Muscle layer of colon (tissue), 2 donors: Measurements from ENCODE around the gene TAS2R60.
"Not testable (repeated sequence)": the region's sequence is repeated elsewhere in the genome, so short reads cannot be mapped to it uniquely, and the experiment has no call there.

Experiments
- H3K27ac ChIP-seq: one replicate; pipeline ENCODE4 v1.7.0; 2013; ENCODE audit warnings: low read depth, mild to moderate bottlenecking, low read length, moderate library complexity
- H3K27me3 ChIP-seq, 2 donors: one replicate each; pipeline ENCODE4 v1.7.0; 2013; ENCODE audit warnings: low read length in 2 of 2, mild to moderate bottlenecking in 2 of 2; ENCODE audit not compliant: insufficient read depth in 2 of 2, control insufficient read depth in 1 of 2
- H3K36me3 ChIP-seq: one replicate; pipeline ENCODE4 v1.7.0; 2013; ENCODE audit warnings: mild to moderate bottlenecking, low read length; ENCODE audit not compliant: insufficient read depth
- H3K4me1 ChIP-seq: one replicate; pipeline ENCODE4 v1.7.0; 2013; ENCODE audit warnings: mild to moderate bottlenecking, low read length; ENCODE audit not compliant: insufficient read depth
- H3K4me3 ChIP-seq, 2 donors: one replicate each; pipeline ENCODE4 v1.7.0; 2013; ENCODE audit warnings: low read length in 2 of 2, low read depth in 1 of 2, mild to moderate bottlenecking in 1 of 2, moderate library complexity in 1 of 2
- H3K9ac ChIP-seq: one replicate; pipeline ENCODE4 v1.7.0; 2013; ENCODE audit warnings: low read length
- H3K9me3 ChIP-seq: one replicate; pipeline ENCODE4 v1.7.0; 2013; ENCODE audit warnings: mild to moderate bottlenecking, low read length
- donor health status: abdominal sarcoma.
- donor health status: Adenocarcinoma of cecum.

TAS2R60 gene

DNA sequence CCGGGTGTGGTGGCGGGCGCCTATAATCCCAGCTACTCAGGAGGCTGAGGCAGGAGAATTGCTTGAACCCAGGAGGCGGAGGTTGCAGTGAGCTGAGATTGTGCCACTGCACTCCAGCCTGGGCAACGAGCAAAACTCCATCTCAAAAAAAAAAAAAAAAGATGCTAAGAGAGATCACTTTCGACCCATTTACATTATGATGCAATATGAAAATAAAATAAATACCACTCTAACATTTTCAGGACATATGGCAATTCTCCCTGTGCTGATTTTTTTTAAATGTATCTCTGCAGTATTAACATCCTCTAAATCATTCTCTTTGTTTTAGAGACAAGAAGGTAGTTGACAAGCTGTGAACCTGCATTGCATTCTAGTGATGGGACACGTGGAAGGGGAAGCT is 28.0 kb upstream of the TAS2R60 start:
- not testable (repeated sequence) for H3K9me3 ChIP-seq, H3K4me3 ChIP-seq, H3K9ac ChIP-seq, H3K27ac ChIP-seq, H3K27me3 ChIP-seq, H3K36me3 ChIP-seq
- peaks cover 26% of the 10 kb centered on the region for H3K4me1 ChIP-seq

DNA sequence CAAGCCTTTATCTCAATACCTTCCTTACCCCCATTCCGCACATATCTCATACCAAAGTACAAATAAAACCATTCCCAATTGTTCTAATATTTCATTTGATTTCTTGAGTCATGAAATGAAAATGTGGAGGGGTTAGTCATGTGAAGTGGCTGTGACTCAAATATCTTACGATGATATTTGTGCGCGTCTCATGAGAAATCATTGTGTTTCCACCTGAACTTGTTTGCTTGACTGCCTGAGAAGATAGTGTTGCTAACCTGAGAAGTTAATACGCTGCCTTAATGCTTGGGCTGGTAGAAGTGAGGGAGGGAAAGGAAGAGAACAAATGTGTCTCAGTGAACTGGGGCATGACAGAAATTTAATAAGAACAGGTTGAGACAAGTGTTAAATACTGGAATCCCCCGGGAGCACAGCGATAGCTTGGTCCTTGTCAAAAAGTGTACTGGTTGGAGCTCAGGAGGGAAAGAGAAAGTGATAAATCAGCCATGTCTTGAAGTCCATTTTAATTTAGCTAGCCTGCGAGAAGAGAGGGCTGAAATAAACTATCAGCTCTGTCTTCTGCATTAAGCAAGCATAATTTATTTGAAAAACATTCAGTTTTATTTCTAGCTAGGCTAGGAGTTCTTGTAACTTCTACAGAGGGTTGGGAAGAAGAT is 27.4 kb upstream of the TAS2R60 start:
- Histone ChIP-seq H3K9ac (no peak overlapping the region), H3K9me3 (no peaks in the 10 kb centered on the region), H3K4me3 (no peak overlapping the region), H3K27me3 (no peaks in the 10 kb centered on the region), H3K4me1 (peaks cover 21% of the 10 kb centered on the region), H3K27ac (no peak overlapping the region), H3K36me3 (no peaks in the 10 kb centered on the region)

DNA sequence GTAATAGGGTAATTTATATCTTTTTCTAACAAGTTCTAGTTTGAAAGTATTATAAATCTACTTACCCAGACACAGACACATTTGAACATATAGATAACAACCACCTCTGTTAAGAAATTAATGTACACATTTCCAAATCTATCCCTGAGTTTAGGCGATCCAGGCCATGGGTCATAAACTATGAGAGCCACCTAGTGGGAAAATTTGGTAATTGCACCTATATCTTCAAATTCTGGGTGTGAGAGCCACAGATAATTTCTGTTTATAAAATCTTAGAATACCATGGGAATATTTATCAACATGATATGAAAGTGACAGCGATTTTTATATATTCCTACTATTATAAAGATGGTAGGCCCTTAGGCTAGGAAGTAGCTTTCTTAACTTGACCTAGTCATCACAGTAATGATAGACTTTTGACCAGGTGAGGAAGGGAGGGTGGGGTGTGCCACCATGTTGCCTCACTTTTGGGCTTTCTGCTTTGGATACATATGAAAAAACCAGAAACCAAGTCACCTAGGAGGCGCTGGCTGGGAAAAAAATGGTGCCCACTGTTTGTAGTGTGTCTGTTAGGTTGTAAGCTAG is 26.6 kb upstream of the TAS2R60 start:
- Histone ChIP-seq H3K27ac (no peak overlapping the region), H3K9ac (no peak overlapping the region), H3K9me3 (no peaks in the 10 kb centered on the region), H3K4me3 (no peak overlapping the region), H3K4me1 (peaks cover 14% of the 10 kb centered on the region), H3K36me3 (no peaks in the 10 kb centered on the region), H3K27me3 (no peaks in the 10 kb centered on the region)

DNA sequence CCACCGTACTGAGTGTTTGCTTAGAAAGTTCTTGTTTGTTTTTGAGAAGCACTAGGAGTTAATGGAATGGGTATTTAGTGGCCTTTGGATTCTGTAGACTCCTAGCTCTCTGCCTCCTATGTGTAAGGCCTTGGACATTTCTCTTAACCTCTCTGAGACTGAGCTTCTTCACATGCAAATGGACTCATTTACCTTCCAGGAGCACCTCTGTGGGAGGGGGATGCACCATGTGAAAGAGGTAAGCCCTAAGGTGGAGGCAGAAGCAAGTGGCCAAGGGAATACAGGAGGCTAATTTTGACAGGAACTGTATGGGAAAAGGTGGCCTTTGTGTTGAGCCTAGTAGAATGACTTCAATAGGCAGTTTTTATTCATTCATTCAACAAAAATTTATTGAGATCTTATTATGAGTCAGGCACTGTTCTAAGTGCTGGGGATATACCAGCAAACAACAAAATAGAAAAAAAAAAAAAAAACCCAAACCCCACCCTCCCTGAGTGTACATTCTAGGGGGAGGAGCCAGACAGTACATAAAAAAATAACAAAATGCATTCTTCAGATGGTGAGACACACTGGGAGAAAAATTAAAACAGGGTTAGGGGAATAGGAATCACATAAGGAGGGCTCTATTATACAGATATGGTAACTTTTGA is 25.4 kb upstream of the TAS2R60 start:
- Histone ChIP-seq H3K4me3 (no peak overlapping the region), H3K4me1 (peaks cover 8% of the 10 kb centered on the region), H3K9me3 (no peaks in the 10 kb centered on the region), H3K27me3 (no peaks in the 10 kb centered on the region), H3K27ac (no peak overlapping the region), H3K9ac (no peak overlapping the region), H3K36me3 (no peaks in the 10 kb centered on the region)

DNA sequence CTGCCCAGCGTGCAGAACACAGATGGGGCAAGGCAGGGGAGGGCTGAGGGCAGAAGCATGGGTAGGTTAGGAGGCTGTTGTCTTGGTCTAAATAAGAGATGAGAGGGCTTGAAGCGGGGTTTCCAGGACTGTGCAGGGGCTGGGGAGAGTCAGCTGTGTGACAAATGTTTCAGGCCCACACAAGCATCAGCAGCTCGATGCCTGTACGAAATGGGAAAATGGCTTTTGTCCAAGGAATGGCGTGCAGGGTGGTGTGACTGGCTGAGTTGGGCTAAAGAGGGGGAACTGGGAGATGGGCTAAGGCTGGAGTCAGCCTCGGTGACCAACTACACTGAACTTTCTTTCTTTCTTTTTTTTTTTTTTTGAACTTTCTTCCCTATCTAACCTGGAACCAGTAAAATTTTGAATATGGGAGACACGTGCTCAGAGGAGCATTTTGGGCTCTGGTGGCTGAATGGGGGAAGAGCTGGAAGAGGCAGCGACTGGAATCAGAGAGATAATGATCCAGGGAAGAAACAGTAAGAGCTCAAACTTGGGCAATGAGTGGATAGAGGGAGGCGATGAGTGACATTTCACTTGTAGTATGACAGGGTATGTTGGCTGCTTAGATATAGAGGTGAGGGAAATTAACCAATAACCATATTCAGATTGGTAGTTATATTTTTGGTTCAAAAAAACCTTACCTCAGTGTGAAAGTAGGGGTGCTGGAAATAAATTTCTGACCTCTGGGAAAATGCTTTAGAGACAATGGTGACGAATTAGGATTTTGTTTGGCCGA is 24.4 kb upstream of the TAS2R60 start:
- no peaks in the 10 kb centered on the region for H3K9me3 ChIP-seq
- H3K27me3 ChIP-seq, result no peaks in the 10 kb centered on the region
- H3K4me3 ChIP-seq, result no peak overlapping the region
- no peak overlapping the region for H3K27ac ChIP-seq
- H3K9ac ChIP-seq, result no peak overlapping the region
- peaks cover 8% of the 10 kb centered on the region for H3K4me1 ChIP-seq
- no peaks in the 10 kb centered on the region for H3K36me3 ChIP-seq

DNA sequence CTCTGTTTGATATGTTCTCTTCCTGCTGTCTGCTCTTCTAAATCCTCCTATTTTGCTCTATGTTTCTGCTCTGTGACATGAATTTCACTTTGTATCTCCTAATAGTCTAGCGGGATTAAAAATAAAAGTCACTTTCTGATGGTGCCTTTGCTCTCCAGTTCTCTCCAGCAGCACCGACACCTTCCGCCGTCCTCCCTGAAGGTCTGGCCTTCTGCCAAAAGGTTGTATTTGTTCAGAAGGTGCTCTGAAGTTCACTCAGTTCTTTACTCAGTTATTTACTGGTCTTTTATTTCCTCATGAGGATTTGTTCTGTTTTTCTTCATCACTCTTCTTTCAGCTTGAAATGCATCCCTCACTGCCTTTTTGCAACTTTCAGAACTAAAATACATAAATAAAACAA is 23.4 kb upstream of the TAS2R60 start:
- H3K4me1 ChIP-seq, result peaks cover 8% of the 10 kb centered on the region
- no peak overlapping the region for H3K4me3 ChIP-seq
- H3K27ac ChIP-seq, result no peak overlapping the region
- no peaks in the 10 kb centered on the region for H3K36me3 ChIP-seq
- H3K9ac ChIP-seq, result no peak overlapping the region
- no peaks in the 10 kb centered on the region for H3K9me3 ChIP-seq
- no peaks in the 10 kb centered on the region for H3K27me3 ChIP-seq

DNA sequence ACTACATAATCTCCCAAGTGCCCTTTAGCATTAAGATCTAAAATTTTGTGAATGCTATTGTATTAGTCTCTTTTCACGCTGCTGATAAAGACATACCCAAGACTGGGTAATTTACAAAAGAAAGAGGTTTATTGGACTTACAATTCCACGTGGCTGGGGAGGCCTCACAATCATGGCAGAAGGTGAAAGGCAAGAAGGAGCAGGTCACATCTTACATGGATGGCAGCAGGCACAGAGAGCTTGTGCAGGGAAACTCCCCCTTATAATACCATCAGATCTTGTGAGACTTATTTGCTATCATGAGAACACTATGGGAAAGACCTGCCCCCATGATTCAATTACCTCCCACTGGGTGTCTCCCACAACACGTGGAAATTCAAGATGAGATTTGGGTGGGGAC is 22.6 kb upstream of the TAS2R60 start:
- H3K27ac ChIP-seq, H3K4me1 ChIP-seq, H3K4me3 ChIP-seq, H3K27me3 ChIP-seq, H3K9me3 ChIP-seq, H3K36me3 ChIP-seq, H3K9ac ChIP-seq: not testable (repeated sequence)

DNA sequence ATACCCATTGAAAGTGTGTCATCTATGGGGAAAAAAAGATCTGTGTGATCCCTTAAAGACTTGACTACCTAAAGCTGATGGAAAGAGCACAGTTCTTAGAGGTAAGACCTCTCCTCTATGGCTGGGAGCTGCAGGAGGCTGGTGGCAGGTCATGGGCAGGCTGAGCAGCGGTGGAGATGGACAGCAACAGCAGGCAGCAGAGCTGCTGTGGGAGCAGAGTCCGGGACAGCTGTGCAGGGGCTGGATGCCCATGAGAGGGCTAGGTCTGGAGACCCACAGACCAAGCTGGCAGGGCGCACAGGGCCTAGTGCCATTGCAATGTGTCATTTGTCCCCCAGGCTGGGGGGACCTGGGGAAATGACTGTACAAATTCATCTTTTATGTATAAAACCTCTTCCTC is 21.2 kb upstream of the TAS2R60 start:
- Histone ChIP-seq H3K9ac (no peak overlapping the region), H3K27ac (no peak overlapping the region), H3K27me3 (no peaks in the 10 kb centered on the region), H3K36me3 (no peaks in the 10 kb centered on the region), H3K4me1 (no peaks in the 10 kb centered on the region), H3K9me3 (no peaks in the 10 kb centered on the region), H3K4me3 (no peak overlapping the region)

DNA sequence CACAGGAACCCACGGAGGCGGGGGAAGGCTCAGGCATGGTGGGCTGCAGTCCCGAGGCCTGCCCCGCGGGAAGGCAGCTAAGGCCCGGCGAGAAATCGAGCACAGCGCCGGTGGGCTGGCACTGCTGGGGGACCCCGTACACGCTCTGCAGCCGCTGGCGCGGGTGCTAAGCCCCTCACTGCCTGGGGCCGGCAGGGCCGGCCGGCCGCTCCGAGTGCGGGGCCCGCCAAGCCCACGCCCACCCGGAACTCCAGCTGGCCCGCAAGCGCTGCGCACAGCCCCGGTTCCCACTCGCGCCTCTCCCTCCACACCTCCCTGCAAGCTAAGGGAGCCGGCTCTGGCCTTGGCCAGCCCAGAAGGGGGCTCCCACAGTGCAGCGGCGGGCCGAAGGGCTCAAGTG is 18.8 kb upstream of the TAS2R60 start:
- not testable (repeated sequence) for H3K27me3 ChIP-seq, H3K36me3 ChIP-seq, H3K27ac ChIP-seq, H3K4me3 ChIP-seq, H3K9me3 ChIP-seq, H3K9ac ChIP-seq, H3K4me1 ChIP-seq

DNA sequence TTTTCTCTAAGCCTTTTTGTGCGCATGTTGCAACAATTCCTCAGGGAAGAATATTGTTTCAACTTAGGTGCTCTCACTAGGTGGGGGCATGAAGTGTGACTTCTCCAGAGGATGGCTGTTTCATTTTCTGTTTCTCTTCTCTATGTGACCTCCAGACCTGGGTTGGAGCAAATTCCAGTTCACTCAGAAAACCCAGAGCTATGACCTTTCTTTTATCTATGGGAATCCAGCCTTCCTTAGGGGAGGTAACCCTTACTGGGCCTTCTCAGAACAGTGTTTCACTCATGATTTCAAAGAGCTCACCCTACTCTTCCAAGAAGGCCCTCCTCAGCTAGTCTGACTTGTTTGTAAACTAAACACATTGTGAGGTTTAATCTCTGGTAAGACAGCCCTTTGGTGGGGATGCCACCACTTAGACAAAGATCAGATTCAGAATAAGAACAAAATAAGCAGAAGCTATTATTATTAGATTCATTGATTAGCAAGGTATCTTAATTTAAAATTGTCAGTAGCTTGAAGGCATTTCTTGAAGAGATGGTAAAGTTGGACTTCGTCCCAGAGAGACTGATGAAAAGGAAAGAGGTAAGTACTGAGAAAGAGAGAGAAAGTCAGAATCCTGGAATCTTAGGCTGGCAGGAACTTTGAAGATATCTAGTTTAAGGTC is 16.6 kb upstream of the TAS2R60 start:
- H3K27me3 ChIP-seq, result no peaks in the 10 kb centered on the region
- no peak overlapping the region for H3K27ac ChIP-seq
- no peak overlapping the region for H3K4me3 ChIP-seq
- no peak overlapping the region for H3K9ac ChIP-seq
- H3K9me3 ChIP-seq, result no peaks in the 10 kb centered on the region
- no peaks in the 10 kb centered on the region for H3K4me1 ChIP-seq
- no peaks in the 10 kb centered on the region for H3K36me3 ChIP-seq
